HEK293 (cell line): Measurements from ENCODE around the gene DPY30.
A peak's percentile ranks its signal among the peaks of the same experiment; 100 is the strongest.

Source experiments
- GFI1B ChIP-seq: fragments of 450-650 bp; formaldehyde crosslinking; IDR thresholded peaks from 2 replicates; pipeline ENCODE4 v1.5.1; 2016; ENCODE audit warnings: missing biosample characterization, missing genetic modification characterization
- GLI2 ChIP-seq: fragments of 450-650 bp; formaldehyde crosslinking; IDR thresholded peaks from 2 replicates; pipeline ENCODE4; 2017; ENCODE audit warnings: missing biosample characterization, missing genetic modification characterization, low read depth, borderline replicate concordance
- SCRT1 ChIP-seq: fragments of 450-650 bp; formaldehyde crosslinking; IDR thresholded peaks from 2 replicates; pipeline ENCODE4 v1.5.1; 2016; ENCODE audit warnings: missing biosample characterization, missing genetic modification characterization, borderline replicate concordance
- SP3 ChIP-seq: fragments of 450-650 bp; formaldehyde crosslinking; IDR thresholded peaks from 2 replicates; pipeline ENCODE4 v1.5.1; 2016; ENCODE audit warnings: missing biosample characterization, missing genetic modification characterization
- ZBTB17 ChIP-seq: fragments of 450-650 bp; formaldehyde crosslinking; IDR thresholded peaks from 2 replicates; pipeline ENCODE4 v1.5.1; 2016; ENCODE audit warnings: missing biosample characterization, missing genetic modification characterization
- ZBTB8A ChIP-seq: fragments of 450-650 bp; formaldehyde crosslinking; IDR thresholded peaks from 2 replicates; pipeline ENCODE4 v1.5.1; 2016; ENCODE audit warnings: missing biosample characterization, missing genetic modification characterization
- ZFP41 ChIP-seq: fragments of 450-650 bp; formaldehyde crosslinking; IDR thresholded peaks from 2 replicates; pipeline ENCODE4 v1.5.1; 2016; ENCODE audit warnings: missing biosample characterization, missing genetic modification characterization, borderline replicate concordance
- ZNF138 ChIP-seq: fragments of 450-650 bp; formaldehyde crosslinking; IDR thresholded peaks from 2 replicates; pipeline ENCODE4 v1.5.1; 2016; ENCODE audit warnings: missing biosample characterization, missing genetic modification characterization, borderline replicate concordance
- ZNF146 ChIP-seq: fragments of 450-650 bp; formaldehyde crosslinking; IDR thresholded peaks from 2 replicates; pipeline ENCODE4 v1.5.1; 2016; ENCODE audit warnings: missing biosample characterization, missing genetic modification characterization
- ZNF157 ChIP-seq: fragments of 450-650 bp; formaldehyde crosslinking; IDR thresholded peaks from 2 replicates; pipeline ENCODE4 v1.5.1; 2016; ENCODE audit warnings: missing biosample characterization, missing genetic modification characterization
- ZNF175 ChIP-seq: fragments of 450-650 bp; formaldehyde crosslinking; IDR thresholded peaks from 2 replicates; pipeline ENCODE4 v1.5.1; 2016; ENCODE audit warnings: missing biosample characterization, missing genetic modification characterization
- ZNF223 ChIP-seq: fragments of 450-650 bp; formaldehyde crosslinking; IDR thresholded peaks from 2 replicates; pipeline ENCODE4 v1.5.1; 2016; ENCODE audit warnings: missing biosample characterization, missing genetic modification characterization
- ZNF548 ChIP-seq: fragments of 450-650 bp; formaldehyde crosslinking; IDR thresholded peaks from 2 replicates; pipeline ENCODE4 v1.5.1; 2016; ENCODE audit warnings: missing biosample characterization, missing genetic modification characterization
- ZNF660 ChIP-seq: fragments of 450-650 bp; IDR thresholded peaks from 2 replicates; pipeline ENCODE4 v1.5.1; 2018; ENCODE audit warnings: missing biosample characterization, mild to moderate bottlenecking, missing genetic modification characterization
- ZNF768 ChIP-seq: fragments of 450-650 bp; formaldehyde crosslinking; IDR thresholded peaks from 2 replicates; pipeline ENCODE4 v1.5.1; 2018; ENCODE audit warnings: missing biosample characterization, mild to moderate bottlenecking, missing genetic modification characterization
- TF ChIP-seq, protein P1 (sequence below): fragments of 450-650 bp; formaldehyde crosslinking; IDR thresholded peaks from 2 replicates; pipeline ENCODE4 v1.5.1; 2017; ENCODE audit warnings: missing biosample characterization, missing genetic modification characterization
- TF ChIP-seq, protein P2 (sequence below): fragments of 450-650 bp; formaldehyde crosslinking; IDR thresholded peaks from 2 replicates; pipeline ENCODE4 v1.5.1; 2016; ENCODE audit warnings: missing biosample characterization, missing genetic modification characterization
- TF ChIP-seq, protein P3 (sequence below): fragments of 450-650 bp; formaldehyde crosslinking; IDR thresholded peaks from 2 replicates; pipeline ENCODE4 v1.5.1; 2016; ENCODE audit warnings: missing biosample characterization, missing genetic modification characterization
- TF ChIP-seq, protein P4 (sequence below): fragments of 450-650 bp; formaldehyde crosslinking; IDR thresholded peaks from 2 replicates; pipeline ENCODE4 v1.5.1; 2016; ENCODE audit warnings: missing biosample characterization, missing genetic modification characterization
- TF ChIP-seq, protein P5 (sequence below): fragments of 450-650 bp; formaldehyde crosslinking; IDR thresholded peaks from 2 replicates; pipeline ENCODE4 v1.5.1; 2016; ENCODE audit warnings: missing biosample characterization, missing genetic modification characterization
- TF ChIP-seq, protein P6 (sequence below): fragments of 450-650 bp; formaldehyde crosslinking; IDR thresholded peaks from 2 replicates; pipeline ENCODE4 v1.5.1; 2016; ENCODE audit warnings: missing biosample characterization, missing genetic modification characterization
- TF ChIP-seq, protein P7 (sequence below): fragments of 450-650 bp; formaldehyde crosslinking; IDR thresholded peaks from 2 replicates; pipeline ENCODE4 v1.5.1; 2016; ENCODE audit warnings: missing biosample characterization, missing genetic modification characterization, borderline replicate concordance
- TF ChIP-seq, protein P8 (sequence below): fragments of 450-650 bp; formaldehyde crosslinking; IDR thresholded peaks from 2 replicates; pipeline ENCODE4 v1.5.1; 2017; ENCODE audit warnings: missing biosample characterization, missing genetic modification characterization
- TF ChIP-seq, protein P9 (sequence below): fragments of 450-650 bp; formaldehyde crosslinking; IDR thresholded peaks from 2 replicates; pipeline ENCODE4 v1.5.1; 2017; ENCODE audit warnings: missing biosample characterization, missing genetic modification characterization
- TF ChIP-seq, protein P10 (sequence below): IDR thresholded peaks from 2 replicates; pipeline ENCODE4 v1.6.1; 2011; ENCODE audit warnings: mild to moderate bottlenecking, low read depth, low read length, borderline replicate concordance

Gene DPY30

DNA sequence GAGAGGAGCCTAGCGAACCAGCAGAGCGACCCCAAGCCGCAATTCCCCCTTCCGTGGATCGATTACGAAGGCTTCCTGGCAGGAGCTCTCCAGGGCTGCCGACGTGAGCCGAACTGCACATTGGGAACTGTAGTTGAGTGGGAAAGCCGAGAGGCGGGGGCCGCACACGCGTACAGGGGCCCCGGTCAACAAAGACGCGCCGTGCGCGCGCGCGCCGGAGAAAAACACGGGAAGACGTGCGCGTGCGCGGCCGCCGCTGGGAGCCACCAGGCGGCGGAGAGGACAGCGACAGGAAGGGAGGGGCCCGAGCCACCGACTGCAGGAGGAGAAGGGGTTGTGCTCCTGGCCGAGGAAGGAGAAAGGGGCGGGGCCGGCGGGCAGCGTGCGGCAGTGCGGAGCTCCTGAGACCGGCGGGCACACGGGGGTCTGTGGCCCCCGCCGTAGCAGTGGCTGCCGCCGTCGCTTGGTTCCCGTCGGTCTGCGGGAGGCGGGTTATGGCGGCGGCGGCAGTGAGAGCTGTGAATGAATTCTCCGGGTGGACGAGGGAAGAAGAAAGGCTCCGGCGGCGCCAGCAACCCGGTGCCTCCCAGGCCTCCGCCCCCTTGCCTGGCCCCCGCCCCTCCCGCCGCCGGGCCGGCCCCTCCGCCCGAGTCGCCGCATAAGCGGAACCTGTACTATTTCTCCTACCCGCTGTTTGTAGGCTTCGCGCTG is 23.9 kb upstream of the DPY30 start, which contains the start of gene SPAST (continued):
- no peak for TF ChIP-seq ZNF223 (tag by site-specific recombination)
- TF ChIP-seq, protein P1, sequence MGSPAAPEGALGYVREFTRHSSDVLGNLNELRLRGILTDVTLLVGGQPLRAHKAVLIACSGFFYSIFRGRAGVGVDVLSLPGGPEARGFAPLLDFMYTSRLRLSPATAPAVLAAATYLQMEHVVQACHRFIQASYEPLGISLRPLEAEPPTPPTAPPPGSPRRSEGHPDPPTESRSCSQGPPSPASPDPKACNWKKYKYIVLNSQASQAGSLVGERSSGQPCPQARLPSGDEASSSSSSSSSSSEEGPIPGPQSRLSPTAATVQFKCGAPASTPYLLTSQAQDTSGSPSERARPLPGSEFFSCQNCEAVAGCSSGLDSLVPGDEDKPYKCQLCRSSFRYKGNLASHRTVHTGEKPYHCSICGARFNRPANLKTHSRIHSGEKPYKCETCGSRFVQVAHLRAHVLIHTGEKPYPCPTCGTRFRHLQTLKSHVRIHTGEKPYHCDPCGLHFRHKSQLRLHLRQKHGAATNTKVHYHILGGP (tag by site-specific recombination), result no peak
- TF ChIP-seq ZBTB8A (tag by site-specific recombination), result peak; percentile 32; the same call in 1 of the 2 replicates
- TF ChIP-seq ZNF660 (tag by site-specific recombination), result no peak
- no peak for TF ChIP-seq ZNF138 (tag by site-specific recombination)
- TF ChIP-seq ZBTB17 (tag by site-specific recombination), result peak; percentile 100
- TF ChIP-seq, protein P2, sequence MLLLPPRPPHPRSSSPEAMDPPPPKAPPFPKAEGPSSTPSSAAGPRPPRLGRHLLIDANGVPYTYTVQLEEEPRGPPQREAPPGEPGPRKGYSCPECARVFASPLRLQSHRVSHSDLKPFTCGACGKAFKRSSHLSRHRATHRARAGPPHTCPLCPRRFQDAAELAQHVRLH (tag by site-specific recombination), result no peak
- TF ChIP-seq, protein P3, sequence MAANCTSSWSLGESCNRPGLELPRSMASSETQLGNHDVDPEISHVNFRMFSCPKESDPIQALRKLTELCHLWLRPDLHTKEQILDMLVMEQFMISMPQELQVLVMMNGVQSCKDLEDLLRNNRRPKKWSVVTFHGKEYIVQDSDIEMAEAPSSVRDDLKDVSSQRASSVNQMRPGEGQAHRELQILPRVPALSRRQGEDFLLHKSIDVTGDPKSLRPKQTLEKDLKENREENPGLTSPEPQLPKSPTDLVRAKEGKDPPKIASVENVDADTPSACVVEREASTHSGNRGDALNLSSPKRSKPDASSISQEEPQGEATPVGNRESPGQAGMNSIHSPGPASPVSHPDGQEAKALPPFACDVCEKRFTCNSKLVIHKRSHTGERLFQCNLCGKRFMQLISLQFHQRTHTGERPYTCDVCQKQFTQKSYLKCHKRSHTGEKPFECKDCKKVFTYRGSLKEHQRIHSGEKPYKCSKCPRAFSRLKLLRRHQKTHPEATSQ (tag by site-specific recombination), result no peak
- TF ChIP-seq ZNF157, result no peak
- no peak for TF ChIP-seq ZFP41 (tag by site-specific recombination)
- TF ChIP-seq, protein P4, sequence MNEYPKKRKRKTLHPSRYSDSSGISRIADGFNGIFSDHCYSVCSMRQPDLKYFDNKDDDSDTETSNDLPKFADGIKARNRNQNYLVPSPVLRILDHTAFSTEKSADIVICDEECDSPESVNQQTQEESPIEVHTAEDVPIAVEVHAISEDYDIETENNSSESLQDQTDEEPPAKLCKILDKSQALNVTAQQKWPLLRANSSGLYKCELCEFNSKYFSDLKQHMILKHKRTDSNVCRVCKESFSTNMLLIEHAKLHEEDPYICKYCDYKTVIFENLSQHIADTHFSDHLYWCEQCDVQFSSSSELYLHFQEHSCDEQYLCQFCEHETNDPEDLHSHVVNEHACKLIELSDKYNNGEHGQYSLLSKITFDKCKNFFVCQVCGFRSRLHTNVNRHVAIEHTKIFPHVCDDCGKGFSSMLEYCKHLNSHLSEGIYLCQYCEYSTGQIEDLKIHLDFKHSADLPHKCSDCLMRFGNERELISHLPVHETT (tag by site-specific recombination), result no peak
- TF ChIP-seq, protein P5, sequence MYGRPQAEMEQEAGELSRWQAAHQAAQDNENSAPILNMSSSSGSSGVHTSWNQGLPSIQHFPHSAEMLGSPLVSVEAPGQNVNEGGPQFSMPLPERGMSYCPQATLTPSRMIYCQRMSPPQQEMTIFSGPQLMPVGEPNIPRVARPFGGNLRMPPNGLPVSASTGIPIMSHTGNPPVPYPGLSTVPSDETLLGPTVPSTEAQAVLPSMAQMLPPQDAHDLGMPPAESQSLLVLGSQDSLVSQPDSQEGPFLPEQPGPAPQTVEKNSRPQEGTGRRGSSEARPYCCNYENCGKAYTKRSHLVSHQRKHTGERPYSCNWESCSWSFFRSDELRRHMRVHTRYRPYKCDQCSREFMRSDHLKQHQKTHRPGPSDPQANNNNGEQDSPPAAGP (tag by site-specific recombination), result no peak
- no peak for TF ChIP-seq SCRT1 (tag by site-specific recombination)
- TF ChIP-seq ZNF146 (tag by site-specific recombination), result no peak
- TF ChIP-seq, protein P6, sequence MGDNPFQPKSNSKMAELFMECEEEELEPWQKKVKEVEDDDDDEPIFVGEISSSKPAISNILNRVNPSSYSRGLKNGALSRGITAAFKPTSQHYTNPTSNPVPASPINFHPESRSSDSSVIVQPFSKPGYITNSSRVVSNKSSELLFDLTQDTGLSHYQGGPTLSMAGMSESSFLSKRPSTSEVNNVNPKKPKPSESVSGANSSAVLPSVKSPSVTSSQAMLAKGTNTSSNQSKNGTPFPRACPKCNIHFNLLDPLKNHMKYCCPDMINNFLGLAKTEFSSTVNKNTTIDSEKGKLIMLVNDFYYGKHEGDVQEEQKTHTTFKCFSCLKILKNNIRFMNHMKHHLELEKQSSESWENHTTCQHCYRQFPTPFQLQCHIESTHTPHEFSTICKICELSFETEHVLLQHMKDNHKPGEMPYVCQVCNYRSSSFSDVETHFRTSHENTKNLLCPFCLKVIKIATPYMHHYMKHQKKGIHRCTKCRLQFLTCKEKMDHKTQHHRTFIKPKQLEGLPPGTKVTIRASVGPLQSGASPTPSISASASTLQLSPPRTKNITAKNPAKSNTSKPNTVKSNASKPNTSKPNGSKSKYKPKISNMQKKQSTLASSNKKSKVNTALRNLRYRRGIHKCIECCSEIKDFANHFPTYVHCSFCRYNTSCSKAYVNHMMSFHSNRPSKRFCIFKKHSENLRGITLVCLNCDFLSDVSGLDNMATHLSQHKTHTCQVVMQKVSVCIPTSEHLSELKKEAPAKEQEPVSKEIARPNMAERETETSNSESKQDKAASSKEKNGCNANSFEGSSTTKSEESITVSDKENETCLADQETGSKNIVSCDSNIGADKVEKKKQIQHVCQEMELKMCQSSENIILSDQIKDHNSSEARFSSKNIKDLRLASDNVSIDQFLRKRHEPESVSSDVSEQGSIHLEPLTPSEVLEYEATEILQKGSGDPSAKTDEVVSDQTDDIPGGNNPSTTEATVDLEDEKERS (tag by site-specific recombination), result no peak
- TF ChIP-seq ZNF768 (tag by site-specific recombination), result no peak
- TF ChIP-seq, protein P7, sequence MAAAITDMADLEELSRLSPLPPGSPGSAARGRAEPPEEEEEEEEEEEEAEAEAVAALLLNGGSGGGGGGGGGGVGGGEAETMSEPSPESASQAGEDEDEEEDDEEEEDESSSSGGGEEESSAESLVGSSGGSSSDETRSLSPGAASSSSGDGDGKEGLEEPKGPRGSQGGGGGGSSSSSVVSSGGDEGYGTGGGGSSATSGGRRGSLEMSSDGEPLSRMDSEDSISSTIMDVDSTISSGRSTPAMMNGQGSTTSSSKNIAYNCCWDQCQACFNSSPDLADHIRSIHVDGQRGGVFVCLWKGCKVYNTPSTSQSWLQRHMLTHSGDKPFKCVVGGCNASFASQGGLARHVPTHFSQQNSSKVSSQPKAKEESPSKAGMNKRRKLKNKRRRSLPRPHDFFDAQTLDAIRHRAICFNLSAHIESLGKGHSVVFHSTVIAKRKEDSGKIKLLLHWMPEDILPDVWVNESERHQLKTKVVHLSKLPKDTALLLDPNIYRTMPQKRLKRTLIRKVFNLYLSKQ (tag by site-specific recombination), result no peak
- TF ChIP-seq GFI1B (tag by site-specific recombination), result no peak
- TF ChIP-seq, protein P8, sequence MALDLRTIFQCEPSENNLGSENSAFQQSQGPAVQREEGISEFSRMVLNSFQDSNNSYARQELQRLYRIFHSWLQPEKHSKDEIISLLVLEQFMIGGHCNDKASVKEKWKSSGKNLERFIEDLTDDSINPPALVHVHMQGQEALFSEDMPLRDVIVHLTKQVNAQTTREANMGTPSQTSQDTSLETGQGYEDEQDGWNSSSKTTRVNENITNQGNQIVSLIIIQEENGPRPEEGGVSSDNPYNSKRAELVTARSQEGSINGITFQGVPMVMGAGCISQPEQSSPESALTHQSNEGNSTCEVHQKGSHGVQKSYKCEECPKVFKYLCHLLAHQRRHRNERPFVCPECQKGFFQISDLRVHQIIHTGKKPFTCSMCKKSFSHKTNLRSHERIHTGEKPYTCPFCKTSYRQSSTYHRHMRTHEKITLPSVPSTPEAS, result peak; percentile 86
- TF ChIP-seq SP3 (tag by site-specific recombination), result peak; percentile 83
- TF ChIP-seq GLI2, result no peak
- TF ChIP-seq, protein P9, sequence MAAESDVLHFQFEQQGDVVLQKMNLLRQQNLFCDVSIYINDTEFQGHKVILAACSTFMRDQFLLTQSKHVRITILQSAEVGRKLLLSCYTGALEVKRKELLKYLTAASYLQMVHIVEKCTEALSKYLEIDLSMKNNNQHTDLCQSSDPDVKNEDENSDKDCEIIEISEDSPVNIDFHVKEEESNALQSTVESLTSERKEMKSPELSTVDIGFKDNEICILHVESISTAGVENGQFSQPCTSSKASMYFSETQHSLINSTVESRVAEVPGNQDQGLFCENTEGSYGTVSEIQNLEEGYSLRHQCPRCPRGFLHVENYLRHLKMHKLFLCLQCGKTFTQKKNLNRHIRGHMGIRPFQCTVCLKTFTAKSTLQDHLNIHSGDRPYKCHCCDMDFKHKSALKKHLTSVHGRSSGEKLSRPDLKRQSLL (tag by site-specific recombination), result no peak
- TF ChIP-seq ZNF548 (tag by site-specific recombination), result no peak
- TF ChIP-seq, protein P10, sequence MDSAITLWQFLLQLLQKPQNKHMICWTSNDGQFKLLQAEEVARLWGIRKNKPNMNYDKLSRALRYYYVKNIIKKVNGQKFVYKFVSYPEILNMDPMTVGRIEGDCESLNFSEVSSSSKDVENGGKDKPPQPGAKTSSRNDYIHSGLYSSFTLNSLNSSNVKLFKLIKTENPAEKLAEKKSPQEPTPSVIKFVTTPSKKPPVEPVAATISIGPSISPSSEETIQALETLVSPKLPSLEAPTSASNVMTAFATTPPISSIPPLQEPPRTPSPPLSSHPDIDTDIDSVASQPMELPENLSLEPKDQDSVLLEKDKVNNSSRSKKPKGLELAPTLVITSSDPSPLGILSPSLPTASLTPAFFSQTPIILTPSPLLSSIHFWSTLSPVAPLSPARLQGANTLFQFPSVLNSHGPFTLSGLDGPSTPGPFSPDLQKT, result no peak
- no peak for TF ChIP-seq ZNF175 (tag by site-specific recombination)
